Measurements from ENCODE around the gene POGK. TPM values are rescaled to one million over a fixed set of nuclear protein-coding genes. Genes with fewer than 3 reads are reported as not detected.
"Not testable (repeated sequence)": the region's sequence is repeated elsewhere in the genome, so short reads cannot be mapped to it uniquely, and the experiment has no call there.

Gene POGK
- total RNA-seq, 1 donor from 2014 or later = 63.2 TPM

DNA sequence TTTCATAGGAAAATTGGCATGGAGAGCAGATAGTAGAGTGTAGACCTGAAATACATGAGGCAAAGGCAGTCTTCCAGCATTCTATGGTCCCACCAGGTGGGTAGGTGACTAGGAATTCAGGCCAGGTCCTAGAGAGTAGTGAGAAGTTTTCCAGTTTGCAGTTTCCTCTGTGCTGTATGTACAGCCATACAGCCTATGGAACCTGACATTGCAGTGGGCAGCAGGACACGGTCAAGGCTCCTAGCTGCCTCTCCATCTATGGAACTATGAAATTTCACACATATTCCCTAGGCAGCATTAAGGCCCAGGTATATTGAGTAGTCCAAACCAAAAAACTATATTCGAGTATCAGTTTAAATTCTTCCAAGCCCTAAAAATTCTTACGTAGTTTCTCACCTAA is 16.3 kb downstream of the POGK start:
- no peak for DNase-seq

DNA sequence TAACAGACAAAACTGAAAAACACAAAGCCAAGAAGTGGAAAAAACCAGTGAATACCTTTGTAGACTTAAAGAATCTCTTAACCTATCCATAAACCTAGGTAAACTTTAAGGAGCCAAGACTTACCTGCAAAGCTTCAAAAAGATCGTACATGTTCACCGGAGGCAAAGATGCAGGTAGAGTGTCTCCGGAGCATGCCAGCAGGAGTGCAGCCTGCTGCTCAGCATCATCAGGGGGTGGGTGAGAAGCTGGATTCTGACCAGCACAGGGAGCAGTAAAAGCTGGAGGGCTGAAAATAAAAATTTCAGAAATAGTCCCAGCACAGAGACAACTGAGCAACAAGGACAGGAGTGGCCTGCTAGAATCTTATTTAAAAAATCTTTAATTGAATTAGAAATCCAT is 18.7 kb downstream of the POGK start:
- DNase-seq = no peak

GRCh38 chr1:166858726-166859419 is 19.6 kb downstream of the POGK start:
- DNase-seq = peak; percentile 44

- no peak for DNase-seq
These were observed 20.3 kb downstream of the POGK start for GRCh38 chr1:166859597-166859996.

DNA sequence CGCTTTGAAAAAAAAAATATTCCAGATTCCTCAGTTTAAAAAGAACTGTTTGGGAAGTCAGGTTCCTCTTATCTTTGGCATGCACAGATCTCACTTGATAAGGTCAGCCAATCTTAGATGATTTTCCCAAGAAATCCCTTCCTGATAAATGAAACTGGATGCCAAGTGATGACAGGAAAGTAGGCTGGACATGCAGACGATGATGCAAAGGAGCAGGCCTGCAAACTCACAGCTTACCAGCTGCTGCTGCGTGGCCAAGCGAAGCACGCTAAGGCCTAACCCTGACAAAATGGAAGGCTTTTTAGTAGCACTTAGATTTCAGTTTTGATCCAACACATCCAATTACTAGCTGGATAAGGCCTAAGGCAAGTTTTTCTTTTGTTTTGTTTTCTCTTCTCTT is 26.7 kb downstream of the POGK start:
- DNase-seq = no peak

GRCh38 chr1:166868639-166869038 is 29.4 kb downstream of the POGK start:
- DNase-seq = no peak

DNA sequence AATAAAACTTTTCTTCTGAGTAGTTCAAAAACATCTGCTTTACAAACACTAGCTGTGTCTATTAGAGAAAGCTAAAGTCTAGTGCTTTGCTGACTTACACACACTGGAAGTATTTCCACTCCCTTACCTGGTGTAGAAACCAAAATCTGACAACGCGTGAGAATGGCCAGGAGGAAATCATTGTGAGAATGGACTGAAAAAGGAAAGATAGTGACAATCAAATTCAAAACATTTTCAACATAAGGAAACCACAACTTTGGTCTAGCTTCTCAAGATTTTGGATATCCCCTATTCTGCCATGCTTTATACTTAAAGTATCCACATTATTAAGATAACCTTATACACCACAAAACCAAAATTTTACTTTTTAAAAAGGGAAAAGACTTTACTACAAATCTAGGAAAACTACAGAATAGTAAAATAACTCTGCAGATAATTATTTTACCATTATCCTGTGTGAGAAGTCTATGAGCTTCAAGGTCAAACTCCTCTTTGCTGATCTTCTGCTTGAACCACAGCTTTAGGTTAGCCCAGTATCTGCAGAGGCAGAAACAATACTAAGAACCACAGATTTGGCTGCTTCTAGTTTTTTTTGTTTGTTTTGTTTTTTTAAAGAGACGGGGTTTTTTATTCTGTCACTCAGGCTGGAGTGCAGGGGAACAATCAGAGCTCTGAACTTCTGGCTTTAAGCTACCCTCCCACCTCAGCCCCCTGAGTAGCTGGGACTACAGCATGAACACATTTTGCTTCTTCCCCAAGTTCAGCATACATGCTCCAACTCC is 30.2 kb downstream of the POGK start:
- DNase-seq = no peak

DNA sequence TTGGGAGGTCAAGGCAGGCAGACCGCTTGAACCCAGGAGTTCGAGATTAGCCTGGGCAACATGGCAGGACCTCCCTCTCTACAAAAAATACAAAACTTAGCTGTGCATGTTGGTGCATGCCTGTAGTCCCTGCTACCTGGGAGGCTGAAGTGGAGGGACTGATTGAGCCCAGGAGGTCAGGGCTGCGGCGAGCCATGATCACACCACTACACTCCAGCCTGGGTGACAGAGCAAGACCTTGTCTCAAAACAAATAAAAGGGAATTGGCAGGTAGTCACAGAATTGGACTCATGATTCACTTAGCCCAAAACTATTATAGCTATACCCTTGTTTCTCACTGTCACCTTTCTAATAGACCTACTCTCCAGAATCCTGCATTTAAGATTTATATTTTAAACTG is 31.3 kb downstream of the POGK start:
- no peak for DNase-seq

GRCh38 chr1:166874464-166874863 is 35.2 kb downstream of the POGK start:
- no peak for DNase-seq

- no peak for DNase-seq
These were observed 36.0 kb downstream of the POGK start for GRCh38 chr1:166875302-166875733.

DNA sequence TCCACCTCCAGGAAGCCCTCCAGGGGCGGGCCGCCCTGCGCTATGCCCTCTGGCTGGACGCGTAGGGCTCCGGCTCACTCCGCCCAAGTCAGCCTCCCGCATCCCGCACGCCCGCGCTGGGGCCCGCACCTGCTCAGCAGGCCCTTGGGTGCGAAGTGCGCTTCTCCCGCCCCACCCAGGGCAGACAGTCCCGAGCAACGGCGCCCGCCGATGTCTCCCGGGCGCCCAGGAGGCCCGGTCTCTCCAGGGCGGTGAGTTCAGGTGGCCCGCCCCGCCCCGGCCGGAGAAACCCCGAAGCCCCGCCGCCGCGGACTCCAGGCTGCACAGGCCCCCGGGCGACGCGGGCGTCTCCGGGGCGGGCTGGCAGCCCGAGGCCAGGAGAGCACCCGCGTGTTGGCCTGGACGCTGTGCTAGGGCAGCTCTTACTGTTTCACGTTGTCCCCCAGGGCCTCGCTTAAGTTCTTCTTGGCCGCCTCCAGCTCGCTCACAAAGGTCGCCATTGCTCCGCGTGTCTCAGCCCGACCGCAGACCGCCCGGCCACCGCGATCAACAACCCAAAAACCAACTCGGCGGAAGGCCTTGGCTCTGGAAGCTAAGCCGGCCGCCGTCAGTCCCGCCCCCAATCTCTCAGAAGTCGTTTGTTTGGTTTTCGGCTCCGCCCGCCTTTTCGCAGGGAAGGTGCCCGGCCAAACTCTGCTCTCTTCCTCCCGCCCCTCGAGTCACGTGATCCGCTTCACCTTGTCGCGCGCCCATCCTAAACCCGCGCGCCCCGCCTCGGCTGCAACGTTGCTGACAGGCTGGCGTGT is 36.7 kb downstream of the POGK start, which contains the start of gene TADA1:
Gene TADA1 (minus strand): TSS at position 531 of the 806 bp plus-strand sequence. CDS start 31 bp downstream, at position 500.
- DNase-seq = peak; percentile 97

DNA sequence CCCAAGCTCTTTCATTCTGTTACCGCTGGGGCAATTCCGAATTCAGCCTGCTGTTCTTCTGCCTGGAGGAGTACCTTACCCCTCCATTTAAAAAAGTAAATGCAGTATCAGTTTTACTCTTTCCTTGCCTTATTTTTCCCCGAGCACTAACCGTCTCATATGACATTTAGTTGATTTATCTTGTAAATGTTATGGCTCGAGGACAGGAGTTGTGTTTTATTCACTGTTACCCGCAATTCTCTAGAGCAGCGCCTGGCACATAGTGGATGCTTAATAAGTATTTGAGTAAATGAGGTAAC is 37.2 kb downstream of the POGK start:
- DNase-seq = no peak

GRCh38 chr1:166878173-166878917 is 39.1 kb downstream of the POGK start:
- DNase-seq = not testable (repeated sequence)

DNA sequence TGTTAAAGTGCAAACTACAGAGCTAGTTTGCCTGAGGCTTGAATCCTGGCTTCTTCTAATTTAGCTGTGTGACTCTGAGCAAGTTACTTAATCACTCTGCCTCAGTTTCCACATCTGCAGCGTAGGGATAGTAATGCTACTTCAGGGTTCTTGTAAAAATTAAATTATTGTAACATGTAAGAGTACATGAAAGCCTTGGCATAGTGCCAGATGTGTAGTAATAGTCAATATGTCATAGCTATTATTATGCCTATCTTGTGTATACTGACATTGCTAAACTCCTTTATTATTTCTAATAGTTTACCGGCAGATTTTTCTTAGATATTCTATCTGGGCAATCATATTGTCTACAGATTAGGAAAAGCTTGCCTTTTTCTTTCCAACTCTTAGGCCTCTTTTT is 43.6 kb downstream of the POGK start:
- DNase-seq = no peak

DNA sequence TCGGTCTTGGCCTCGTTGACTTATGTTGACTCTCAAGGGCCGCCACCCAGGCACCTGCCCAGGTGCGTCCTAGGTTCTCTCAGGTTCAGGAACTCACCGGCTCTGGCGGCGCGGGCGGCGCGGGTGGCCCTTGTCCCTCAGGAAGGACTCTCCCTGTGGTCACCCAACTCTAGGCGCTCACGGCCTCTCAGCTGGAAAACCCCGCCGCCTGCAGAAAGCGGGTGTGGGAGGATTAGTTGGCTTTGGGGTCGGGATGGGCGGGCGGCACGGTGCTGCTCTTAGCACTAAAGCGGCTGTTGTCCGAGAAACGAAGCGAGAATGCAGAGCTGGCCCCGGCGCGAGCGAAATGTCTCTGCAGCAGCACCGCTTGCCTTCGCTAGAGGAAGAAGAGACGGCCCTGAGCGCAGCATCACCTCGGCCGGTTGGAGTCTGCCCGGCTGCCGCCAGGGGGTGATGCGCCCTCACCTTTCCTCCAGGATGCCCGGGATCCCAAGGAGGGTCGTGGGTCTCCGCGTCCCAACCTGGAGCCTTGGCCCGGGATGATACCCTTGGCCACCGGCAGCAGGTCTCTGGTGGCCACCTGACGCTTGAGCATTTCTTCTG is 44.9 kb downstream of the POGK start:
- peak; percentile 42 for DNase-seq

GRCh38 chr1:166884971-166885370 is 45.7 kb downstream of the POGK start:
- no peak for DNase-seq

GRCh38 chr1:166888373-166889111 is 49.3 kb downstream of the POGK start:
- DNase-seq = no peak

- no peak for DNase-seq
These were observed 50.5 kb downstream of the POGK start for GRCh38 chr1:166889776-166890175.

DNA sequence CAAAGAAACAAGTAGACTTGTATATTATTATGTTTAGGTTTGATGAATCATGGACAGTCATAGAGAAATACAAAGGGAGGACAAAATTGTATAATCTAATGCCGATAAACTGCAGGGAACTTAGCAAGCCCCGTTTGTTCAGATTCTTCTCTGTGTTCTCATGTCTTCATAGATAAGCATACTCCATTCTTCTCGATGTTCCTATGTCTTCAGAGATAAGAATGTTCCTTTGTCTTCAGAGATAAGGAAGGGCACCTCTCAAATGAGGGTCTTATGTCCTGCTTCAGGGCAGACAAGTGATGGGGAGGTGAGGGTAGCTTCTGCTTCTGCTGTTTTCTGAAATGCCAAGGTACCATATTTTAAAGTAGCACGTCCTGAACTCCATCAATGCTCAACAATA is 56.5 kb downstream of the POGK start:
- no peak for DNase-seq

DNA sequence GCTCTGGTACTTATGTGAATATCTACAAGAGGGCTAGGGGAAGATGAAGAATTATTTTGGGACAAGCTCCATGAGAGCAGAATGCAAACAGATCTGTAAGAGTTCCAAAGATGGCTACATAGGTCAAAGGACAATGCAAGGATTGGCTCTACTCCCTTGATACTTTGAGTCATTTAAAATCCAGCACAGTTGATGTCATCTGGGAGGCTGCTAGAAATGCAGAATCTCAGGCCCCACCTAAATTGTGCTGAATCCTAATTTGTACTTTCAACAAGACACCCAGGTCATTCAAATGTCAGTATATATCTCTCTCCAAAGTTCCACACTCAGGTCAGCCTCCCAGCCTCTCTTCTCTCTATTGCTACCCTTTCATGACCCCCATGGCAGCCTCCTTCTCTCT is 60.5 kb downstream of the POGK start:
- no peak for DNase-seq

DNA sequence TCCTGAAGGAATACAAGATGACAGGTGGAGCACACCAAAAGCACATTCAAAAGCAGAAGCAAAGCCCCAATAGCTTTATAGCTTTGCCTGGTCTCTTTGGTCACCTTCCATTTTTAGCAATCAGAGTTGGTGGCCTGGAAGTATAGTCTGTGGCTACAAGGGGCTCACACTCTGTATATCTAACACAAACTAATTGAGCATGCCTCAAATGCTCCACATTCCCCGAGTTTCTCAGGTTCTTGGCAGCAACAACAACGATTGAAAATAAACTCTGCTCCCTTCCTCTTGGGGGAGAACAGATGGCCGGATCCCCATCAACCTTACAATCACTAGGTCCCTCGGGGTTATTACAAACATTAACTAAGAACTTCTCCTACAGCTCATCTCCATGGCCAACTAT is 61.7 kb downstream of the POGK start:
- DNase-seq = no peak
